ENCODE results near the gene RFXANK.

The RFXANK gene

GRCh38 chr19:19203012-19203856 lies 11.2 kb downstream of the RFXANK start, which contains the start of gene NR2C2AP (continued):
- peak; percentile 46; the same call in 1 of the 2 replicates for TF ChIP-seq KLF10 (tag by site-specific recombination; IDR thresholded peaks at IDR 0.05)
- no peak for TF ChIP-seq ZNF544 (tag by site-specific recombination; IDR thresholded peaks at IDR 0.05)
- TF ChIP-seq ZNF558 (tag by site-specific recombination; IDR thresholded peaks at IDR 0.05) = no peak
- TF ChIP-seq REPIN1 (tag by site-specific recombination; IDR thresholded peaks at IDR 0.05; ENCODE audit: low read depth) = no peak
- TF ChIP-seq ZSCAN23 (tag by site-specific recombination; IDR thresholded peaks at IDR 0.05) = no peak
- peak; percentile 39; the same call in 1 of the 2 replicates for TF ChIP-seq ZFHX2 (tag by site-specific recombination; conservative IDR thresholded peaks at IDR 0.05)
- TF ChIP-seq ZNF266 (tag by site-specific recombination; IDR thresholded peaks at IDR 0.05; ENCODE audit: low read depth) = no peak
- no peak for TF ChIP-seq MEIS1 (CRISPR knock-in tag; IDR thresholded peaks at IDR 0.05; ENCODE audit: borderline replicate concordance)
- peak; percentile 92 for TF ChIP-seq ZNF350 (tag by site-specific recombination; IDR thresholded peaks at IDR 0.05)
- TF ChIP-seq WT1 (tag by site-specific recombination; IDR thresholded peaks at IDR 0.05) = no peak
- TF ChIP-seq AEBP2 (tag by site-specific recombination; IDR thresholded peaks at IDR 0.05; ENCODE audit: borderline replicate concordance) = no peak
- TF ChIP-seq ZNF18 (tag by site-specific recombination; IDR thresholded peaks at IDR 0.05) = no peak
- no peak for TF ChIP-seq ZNF157 (tag by site-specific recombination; IDR thresholded peaks at IDR 0.05)
- no peak for TF ChIP-seq ZNF585B (tag by site-specific recombination; IDR thresholded peaks at IDR 0.05)
- no peak for TF ChIP-seq MYNN (tag by site-specific recombination; IDR thresholded peaks at IDR 0.05; ENCODE audit: borderline replicate concordance)
- TF ChIP-seq ZNF169 (tag by site-specific recombination; IDR thresholded peaks at IDR 0.05) = no peak
- TF ChIP-seq ZNF580 (tag by site-specific recombination; IDR thresholded peaks at IDR 0.05) = no peak
- no peak for TF ChIP-seq ZNF138 (tag by site-specific recombination; IDR thresholded peaks at IDR 0.05; ENCODE audit: borderline replicate concordance)
- no peak for TF ChIP-seq PRDM2 (tag by site-specific recombination; IDR thresholded peaks at IDR 0.05; ENCODE audit: borderline replicate concordance)
- peak; percentile 20 for TF ChIP-seq ZBTB17 (tag by site-specific recombination; IDR thresholded peaks at IDR 0.05)
- TF ChIP-seq ZNF10 (tag by site-specific recombination; IDR thresholded peaks at IDR 0.05) = no peak
- no peak for TF ChIP-seq ZNF488 (tag by site-specific recombination; IDR thresholded peaks at IDR 0.05)
- TF ChIP-seq ZNF114 (tag by site-specific recombination; IDR thresholded peaks at IDR 0.05) = no peak
- no peak for TF ChIP-seq ZNF76 (tag by site-specific recombination; IDR thresholded peaks at IDR 0.05; ENCODE audit: borderline replicate concordance, low read depth)
- no peak for TF ChIP-seq ZNF292 (tag by site-specific recombination; IDR thresholded peaks at IDR 0.05; ENCODE audit: borderline replicate concordance, low read depth)
- TF ChIP-seq HOXA7 (CRISPR knock-in tag; IDR thresholded peaks at IDR 0.05; ENCODE audit: borderline replicate concordance) = no peak
- TF ChIP-seq ZNF248 (tag by site-specific recombination; IDR thresholded peaks at IDR 0.05) = no peak
- TF ChIP-seq IKZF3 (tag by site-specific recombination; IDR thresholded peaks at IDR 0.05) = no peak
- no peak for TF ChIP-seq ZNF48 (tag by site-specific recombination; IDR thresholded peaks at IDR 0.05)
- no peak for TF ChIP-seq ZNF404 (tag by site-specific recombination; IDR thresholded peaks at IDR 0.05)
- no peak for TF ChIP-seq ZNF701 (tag by site-specific recombination; IDR thresholded peaks at IDR 0.05)

Data from HEK293 (cell line).